NOMO-1 (cell line): ENCODE data around the gene UNC5B.

Source experiments
- DNase-seq, 2 experiments: peaks; one replicate each; lab custom pipeline; 2025; ENCODE audit not compliant: unreplicated experiment in 2 of 2; lab: John Stamatoyannopoulos, UW

Gene UNC5B

GRCh38 chr10:71237843-71238623 is 25.7 kb downstream of the UNC5B start:
- no peak for DNase-seq

DNA sequence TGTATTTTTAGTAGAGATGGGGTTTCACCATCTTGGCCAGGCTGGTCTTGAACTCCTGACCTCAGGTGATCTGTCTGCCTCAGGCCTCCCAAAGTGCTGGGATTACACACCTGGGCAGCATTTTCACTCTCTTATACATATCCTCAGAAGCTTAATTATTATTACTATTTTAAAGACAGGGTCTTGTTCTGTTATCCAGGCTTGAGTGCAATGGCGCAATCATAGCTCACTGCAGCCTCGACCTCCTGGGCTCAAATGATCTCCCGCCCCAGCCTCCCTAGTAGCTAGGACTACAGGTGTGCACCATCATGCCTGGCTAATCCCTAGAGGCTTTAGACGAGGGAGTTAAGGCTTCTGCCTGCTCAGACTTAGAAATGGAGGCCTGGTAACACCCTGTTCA is 26.3 kb downstream of the UNC5B start:
- no peak for DNase-seq

- DNase-seq = no peak
These were observed 27.0 kb downstream of the UNC5B start for GRCh38 chr10:71239131-71239915.

GRCh38 chr10:71239946-71240795 is 27.8 kb downstream of the UNC5B start:
- no peak for DNase-seq

GRCh38 chr10:71241114-71241829 is 28.9 kb downstream of the UNC5B start:
- DNase-seq = no peak

GRCh38 chr10:71241830-71242621 is 29.7 kb downstream of the UNC5B start:
- DNase-seq = no peak

DNA sequence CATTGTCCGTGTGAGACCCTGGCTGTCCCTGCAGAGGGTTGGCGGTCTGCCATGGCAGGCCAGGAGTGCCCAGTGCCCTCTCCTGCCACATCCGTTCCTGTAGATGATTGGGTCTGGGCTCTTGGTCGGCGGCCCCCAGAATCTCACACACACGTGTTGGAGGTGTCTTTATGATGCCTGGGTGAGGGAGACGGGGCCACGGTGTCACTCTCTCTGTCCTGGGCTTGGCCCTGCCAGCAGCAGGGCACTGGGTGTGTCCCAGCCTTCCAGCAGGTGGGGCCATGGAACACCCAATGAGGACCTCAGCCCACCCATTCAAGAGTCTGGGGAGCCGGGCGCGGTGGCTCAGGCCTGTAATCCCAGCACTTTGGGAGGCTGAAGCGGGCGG is 30.2 kb downstream of the UNC5B start:
- no peak for DNase-seq

DNA sequence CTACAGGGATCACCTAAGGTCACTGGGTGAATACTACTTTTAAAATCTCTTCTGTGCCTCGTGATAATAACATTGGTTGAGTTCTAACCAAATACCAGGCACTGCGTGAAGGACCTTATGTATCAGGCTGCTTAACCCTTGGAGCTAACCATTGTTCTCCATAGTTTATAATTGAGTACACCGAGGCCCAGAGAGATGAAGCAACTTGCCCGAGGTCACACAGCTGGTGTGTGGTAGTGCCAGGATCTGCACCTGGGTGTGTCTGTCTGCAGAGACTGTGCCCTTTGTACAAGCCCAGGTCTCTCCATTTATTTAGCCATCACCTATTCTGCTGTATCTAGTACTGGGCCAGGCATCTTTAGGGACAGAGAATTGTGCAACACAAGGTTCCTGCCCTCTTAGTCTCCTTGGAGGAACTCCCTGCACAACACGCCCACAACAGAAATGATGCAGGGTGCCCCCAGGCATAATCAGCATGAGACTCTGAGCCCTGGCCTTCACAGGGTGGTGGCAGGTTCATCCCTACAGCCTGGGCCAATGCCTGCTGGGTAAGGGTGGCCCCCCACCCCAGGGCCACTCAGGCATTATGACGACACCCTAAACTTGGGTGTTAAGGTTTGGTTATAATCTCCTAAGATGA is 31.5 kb downstream of the UNC5B start:
- DNase-seq = peak in 1 of 2 experiments; percentile 4

- DNase-seq = no peak
These were observed 32.4 kb downstream of the UNC5B start for GRCh38 chr10:71244431-71245419.

GRCh38 chr10:71245420-71246325 is 33.3 kb downstream of the UNC5B start:
- no peak for DNase-seq

GRCh38 chr10:71246591-71247413 is 34.4 kb downstream of the UNC5B start:
- peak in 1 of 2 experiments; percentile 39 for DNase-seq

DNA sequence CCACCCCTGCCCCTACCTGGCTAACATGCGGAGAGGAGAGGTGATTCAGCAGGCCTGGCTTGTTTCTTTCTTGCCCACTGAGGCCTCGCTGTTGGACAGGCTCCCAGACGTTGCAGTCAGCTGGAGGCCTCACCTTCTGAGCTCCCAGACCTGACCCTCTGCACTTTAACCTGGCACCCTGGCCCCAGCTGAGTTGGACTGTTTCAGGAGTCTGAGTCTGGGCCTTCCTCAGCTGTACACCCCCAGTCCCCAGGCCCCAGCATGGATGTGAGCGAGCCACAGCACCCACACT is 35.0 kb downstream of the UNC5B start:
- DNase-seq = no peak

GRCh38 chr10:71247804-71248203 is 35.4 kb downstream of the UNC5B start:
- DNase-seq = no peak

DNA sequence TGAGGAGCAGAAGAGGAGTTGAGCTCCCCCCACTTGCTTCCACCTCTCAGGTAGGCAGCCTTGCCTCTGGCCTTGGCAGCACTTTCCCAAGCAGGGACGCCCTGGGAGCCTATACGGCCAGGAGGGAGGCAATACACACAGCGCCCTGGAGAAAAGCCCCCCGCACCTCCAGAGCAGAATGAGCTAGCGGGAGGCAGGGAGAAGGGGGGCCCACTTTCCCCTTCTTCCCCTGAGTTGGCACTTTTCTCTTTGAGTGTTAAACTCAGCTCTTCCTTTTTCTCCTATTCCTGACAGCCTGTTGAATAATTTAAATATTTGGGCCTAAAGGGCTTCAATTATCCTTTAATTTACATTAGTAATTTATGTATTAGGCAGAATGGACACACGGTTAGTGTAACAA is 35.8 kb downstream of the UNC5B start:
- DNase-seq = no peak

DNA sequence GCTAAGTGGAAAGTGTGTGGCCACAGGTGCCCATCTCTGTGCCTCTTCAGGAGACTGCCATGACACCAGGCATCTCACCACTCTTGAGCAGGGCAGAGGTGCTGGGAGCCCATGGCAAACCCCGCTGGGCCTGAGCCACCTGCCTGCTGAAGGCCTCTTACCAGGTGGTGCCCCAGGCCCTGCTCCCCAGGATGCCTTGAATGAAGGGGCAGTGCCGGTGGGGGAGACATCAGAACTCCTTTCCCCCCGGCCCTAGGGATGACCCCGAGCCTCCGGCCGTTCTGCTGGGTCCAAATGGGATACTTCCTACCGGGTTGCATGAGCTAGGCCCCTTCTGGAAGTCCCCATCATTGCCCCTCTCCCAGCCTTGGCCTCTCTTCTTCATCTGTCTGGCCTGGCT is 37.6 kb downstream of the UNC5B start:
- no peak for DNase-seq

DNA sequence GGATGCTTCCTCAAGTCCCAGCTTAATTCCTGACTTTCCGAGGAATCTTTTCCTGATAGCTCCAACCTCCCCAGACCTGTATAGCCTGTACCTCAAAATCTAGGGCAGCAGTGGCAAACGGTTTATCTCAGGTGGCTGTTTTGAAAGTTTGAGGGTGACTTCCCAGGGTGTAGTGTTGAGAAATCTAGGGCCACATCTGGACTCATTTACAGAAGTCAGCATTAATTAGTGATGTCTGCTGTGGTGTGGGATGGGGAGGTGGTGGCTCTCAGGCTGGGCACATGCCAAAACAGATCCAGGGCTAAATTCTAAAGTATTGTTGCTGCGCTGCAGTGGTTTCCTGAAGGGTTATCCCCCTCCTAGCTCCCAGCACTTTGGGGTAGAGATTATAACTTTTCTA is 38.0 kb downstream of the UNC5B start:
- peak in 1 of 2 experiments; percentile 1 for DNase-seq
